Sigmoid colon (tissue), 4 donors: ENCODE measurements around the gene MISP3.

Experiments
- POLR2AphosphoS5 ChIP-seq, 4 donors: sonication (generic); formaldehyde crosslinking; IDR thresholded peaks; one replicate each; pipeline ENCODE4 v1.6.1; 2017; ENCODE audit warnings: antibody characterized with exemption in 4 of 4
- TF ChIP-seq, protein P1 (sequence below), 4 experiments: fragments of 450-650 bp in 3 of 4; fragments of 200-600 bp in 1 of 4; IDR thresholded peaks; one replicate each; pipeline ENCODE4 v1.5.1; 2016 to 2019; ENCODE audit warnings: antibody characterized with exemption in 4 of 4, mild to moderate bottlenecking in 3 of 4, moderate library complexity in 2 of 4

DNA sequence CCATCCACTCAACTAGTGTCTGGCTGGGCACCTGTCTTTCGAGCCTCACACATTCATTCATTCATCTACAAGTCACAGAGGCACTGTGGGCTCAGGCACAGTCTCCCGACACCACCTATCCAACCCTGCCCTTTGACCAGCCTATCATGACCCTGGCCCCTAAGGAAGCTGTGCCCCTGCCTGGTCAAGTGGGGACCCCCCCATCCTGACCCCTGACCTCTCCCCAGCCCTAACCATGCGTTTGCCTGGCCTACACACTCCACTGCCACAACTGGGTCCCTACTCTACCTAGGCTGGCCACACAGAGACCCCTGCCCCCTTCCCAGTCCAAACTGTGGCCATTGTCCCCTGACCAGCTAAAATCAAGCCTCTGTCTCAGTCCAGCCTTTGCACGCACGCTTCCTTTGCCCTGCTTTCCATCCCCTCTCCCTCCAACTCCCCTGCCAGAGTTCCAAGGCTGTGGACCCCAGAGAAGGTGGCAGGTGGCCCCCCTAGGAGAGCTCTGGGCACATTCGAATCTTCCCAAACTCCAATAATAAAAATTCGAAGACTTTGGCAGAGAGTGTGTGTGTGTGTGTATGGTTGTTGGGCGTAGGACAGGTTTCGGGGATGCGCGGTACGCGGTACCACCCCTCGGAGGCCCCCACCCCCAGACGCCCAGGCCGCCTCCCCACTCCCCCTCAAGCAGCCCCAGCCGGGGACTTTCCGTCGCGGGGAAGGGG lies 41.4 kb upstream of the MISP3 start:
- TF ChIP-seq, protein P1, sequence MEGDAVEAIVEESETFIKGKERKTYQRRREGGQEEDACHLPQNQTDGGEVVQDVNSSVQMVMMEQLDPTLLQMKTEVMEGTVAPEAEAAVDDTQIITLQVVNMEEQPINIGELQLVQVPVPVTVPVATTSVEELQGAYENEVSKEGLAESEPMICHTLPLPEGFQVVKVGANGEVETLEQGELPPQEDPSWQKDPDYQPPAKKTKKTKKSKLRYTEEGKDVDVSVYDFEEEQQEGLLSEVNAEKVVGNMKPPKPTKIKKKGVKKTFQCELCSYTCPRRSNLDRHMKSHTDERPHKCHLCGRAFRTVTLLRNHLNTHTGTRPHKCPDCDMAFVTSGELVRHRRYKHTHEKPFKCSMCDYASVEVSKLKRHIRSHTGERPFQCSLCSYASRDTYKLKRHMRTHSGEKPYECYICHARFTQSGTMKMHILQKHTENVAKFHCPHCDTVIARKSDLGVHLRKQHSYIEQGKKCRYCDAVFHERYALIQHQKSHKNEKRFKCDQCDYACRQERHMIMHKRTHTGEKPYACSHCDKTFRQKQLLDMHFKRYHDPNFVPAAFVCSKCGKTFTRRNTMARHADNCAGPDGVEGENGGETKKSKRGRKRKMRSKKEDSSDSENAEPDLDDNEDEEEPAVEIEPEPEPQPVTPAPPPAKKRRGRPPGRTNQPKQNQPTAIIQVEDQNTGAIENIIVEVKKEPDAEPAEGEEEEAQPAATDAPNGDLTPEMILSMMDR (IDR thresholded peaks at IDR 0.05), result no peak
- TF ChIP-seq POLR2AphosphoS5 (IDR thresholded peaks at IDR 0.05), result no peak
